Stimulated activated CD4-positive, alpha-beta T cell treated with anti-CD3 and anti-CD28 coated beads, TNF-alpha, amount 100 ng/mL, for 4 hours (primary cell): ENCODE measurements around the gene QRICH2.
A peak's percentile ranks its signal among the peaks of the same experiment; 100 is the strongest.
"Not testable (repeated sequence)": the region's sequence is repeated elsewhere in the genome, so short reads cannot be mapped to it uniquely, and the experiment has no call there.

Source experiments
- DNase-seq, 3 experiments: peaks; one replicate each; pipeline ENCODE4 v3.0.0-alpha.2; 2020; ENCODE audit warnings: low read depth in 3 of 3

The QRICH2 gene

GRCh38 chr17:76266244-76266938, 41.7 kb downstream of the QRICH2 start:
- no peak for DNase-seq

- no peak for DNase-seq
Observed at GRCh38 chr17:76265624-76266243, 42.3 kb downstream of the QRICH2 start.

DNA sequence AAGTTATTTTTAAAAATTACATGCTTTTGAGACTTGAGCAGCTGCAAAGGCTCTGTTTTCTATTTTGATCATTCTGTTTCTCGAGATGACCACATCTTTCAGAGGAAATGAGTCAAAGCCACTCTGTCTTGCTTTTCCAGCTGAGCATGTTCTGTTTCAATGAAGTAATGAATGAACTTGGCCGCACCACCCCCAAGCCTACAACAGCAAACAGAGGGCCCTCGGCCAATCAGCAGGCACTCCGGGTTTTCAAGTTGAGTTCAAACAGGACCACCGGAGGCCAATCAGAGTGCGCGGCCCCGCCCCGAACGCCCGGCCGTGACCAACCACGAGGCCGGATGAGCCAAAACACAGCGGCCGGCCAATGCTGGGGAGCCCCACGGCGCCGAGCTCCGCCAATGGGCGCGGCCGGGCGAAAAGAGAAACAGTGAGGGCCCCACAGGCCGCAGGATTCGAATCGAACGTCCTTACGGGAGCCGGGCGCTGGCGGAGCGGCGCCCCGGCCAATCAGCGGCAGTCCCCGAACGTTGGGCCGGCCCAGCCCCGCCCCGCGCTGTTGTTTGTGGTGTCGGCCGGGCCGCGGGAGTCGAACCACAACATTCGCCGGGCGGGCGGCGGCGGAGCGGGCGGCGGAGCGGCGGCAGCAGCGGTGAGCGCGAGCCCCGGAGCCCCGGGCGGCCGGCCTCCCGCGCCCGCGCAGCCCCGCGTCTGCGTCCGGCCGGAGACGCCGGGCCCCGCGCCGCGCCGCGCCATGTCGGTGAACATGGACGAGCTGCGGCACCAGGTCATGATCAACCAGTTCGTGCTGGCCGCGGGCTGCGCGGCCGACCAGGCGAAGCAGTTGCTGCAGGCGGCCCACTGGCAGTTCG, 43.1 kb downstream of the QRICH2 start, which contains the start of gene UBALD2:
Gene UBALD2, plus strand, starts transcription at position 594 of the 869 bp plus-strand sequence. Its CDS starts 158 bp downstream, at position 752.
- peak; percentile 95 to 97 (median 96) for DNase-seq

DNA sequence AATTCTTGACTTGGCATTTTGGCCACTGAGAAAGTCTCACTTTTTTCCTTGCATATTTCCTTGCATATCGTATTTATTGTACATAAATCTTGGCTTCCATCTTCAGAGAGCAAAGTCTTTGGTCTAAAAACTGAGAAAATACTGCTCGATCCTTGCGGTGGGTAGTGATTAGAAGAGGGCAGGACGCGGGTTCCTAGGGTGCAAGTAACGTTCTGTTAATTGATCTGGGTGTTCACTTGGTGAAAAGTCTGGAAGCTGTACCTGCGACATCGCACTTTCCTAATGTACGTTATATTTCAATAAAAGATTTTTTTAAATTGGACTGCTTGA, 43.7 kb downstream of the QRICH2 start:
- no peak for DNase-seq

GRCh38 chr17:76263896-76264295, 44.2 kb downstream of the QRICH2 start:
- no peak for DNase-seq

GRCh38 chr17:76262732-76263344, 45.2 kb downstream of the QRICH2 start:
- DNase-seq: no peak

DNA sequence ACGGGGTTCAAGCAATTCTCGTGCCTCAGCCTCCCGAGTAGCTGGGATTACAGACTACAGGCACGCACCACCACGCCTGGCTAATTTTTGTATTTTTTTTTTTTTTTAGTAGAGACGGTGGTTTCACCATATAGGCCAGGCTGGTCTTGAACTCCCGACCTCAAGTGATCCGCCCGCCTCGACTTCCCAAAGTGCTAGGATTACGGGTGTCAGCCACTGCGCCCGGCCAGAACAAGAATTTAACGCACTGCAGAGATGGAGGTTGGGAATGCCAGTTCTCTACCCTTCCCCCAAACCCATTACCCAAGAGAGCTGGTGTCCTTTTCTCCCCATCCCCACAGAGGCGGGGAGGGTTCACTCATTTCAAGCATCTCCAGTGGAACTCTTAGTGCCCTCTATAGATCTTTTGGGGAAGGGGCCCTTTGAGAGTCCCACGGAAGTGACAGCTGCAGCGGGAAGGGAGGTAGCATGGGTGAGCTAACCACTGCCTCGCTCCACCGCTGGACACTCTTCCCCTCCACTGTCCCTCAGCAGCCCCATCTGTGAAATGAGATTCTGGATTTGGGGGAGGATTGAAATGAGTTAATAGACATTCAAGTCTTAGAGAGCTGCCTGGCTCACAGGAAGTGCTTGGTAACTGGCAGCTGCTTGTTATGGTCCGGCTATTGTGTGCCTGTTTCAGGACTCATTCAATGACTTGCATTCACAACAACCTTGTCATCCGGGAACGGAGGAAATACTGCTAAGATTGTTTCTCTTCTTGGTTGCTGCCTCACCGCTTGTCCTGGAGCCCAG, 46.5 kb downstream of the QRICH2 start:
- no peak for DNase-seq

- DNase-seq: no peak
Observed at GRCh38 chr17:76260669-76261068, 47.4 kb downstream of the QRICH2 start.

DNA sequence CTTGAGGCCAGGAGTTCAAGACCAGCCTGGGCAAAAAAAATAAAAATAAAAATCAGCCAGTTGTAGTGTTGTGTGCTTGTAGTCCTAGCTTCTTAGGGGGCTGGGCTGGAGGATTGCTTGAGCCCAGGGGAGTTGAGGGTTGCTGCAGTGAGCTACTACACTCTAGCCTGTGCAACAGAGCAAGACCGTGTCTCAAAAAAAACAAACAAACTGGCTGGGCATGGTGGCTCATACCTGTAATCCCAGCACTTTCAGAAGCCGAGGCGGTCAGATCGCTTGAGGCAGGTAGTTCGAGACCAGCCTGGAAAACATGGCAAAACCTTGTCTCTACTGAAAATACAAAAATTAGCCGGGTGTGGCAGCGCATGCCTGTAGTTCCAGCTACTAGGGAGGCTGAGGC, 47.9 kb downstream of the QRICH2 start:
- no peak for DNase-seq

DNA sequence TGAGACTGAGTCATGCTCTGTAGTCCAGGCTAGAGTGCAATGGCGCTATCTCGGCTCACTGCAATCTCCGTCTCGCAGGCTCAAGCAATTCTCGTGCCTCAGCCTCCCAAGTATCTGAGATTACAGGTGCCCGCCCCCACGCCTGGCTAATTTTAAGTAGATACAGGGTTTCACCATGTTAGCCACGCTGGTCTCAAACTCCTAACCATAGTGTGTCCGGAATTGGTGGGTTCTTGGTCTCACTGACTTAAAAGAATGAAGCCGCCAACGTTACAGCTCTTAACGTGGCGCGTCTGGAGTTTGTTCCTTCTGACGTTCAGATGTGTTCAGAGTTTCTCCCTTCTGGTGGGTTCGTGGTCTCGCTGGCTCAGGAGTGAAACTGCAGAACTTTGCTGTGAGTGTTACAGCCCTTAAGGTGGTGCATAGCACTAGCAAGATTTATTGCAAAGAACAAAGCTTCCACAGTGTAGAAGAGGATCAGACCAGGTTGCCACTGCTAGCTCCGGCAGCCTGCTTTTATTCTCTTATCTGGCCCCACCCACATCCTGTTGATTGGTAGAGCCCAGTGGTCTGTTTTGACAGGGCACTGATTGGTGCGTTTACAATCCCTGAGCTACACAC, 51.5 kb downstream of the QRICH2 start:
- DNase-seq: not testable (repeated sequence)

GRCh38 chr17:76255801-76256429, 52.2 kb downstream of the QRICH2 start:
- no peak for DNase-seq

DNA sequence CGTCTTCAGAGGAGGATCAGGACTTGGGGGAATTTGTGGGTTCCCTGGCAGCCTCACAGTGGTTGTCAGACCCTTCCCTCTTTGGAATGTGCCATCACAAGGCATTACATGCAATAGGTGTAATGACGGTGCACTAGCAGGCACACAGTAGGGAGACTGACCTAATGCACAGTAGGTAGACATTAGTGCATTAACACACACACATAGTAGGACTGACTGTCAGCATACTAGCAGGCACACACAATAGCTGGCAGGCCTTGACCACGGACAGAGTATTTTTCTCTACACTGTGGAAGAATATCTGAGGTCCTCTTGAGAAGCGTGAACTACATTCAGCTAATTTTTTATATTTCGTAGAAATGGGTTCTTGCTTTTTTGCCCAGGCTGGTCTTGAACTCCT, 53.8 kb downstream of the QRICH2 start:
- DNase-seq: no peak

DNA sequence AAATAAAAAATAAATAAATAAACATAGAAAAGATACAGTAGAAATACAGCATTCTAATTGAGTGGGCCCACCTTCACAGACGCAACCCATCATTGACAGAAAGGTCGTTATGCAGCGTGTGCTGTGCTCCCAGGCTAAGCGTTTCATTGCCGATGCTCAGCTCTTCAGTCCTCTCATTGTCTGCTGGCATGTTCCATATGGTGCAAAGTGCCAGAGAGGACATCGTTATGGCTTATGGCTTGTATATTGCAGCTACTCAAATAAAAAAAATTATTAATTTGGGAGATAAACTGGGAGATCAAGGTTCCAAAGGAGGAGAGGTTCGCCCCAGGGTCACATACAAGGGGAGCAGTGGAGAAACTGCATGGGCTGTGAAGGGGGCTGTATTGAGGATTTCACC, 54.2 kb downstream of the QRICH2 start:
- DNase-seq: no peak

GRCh38 chr17:76252967-76253766, 54.9 kb downstream of the QRICH2 start:
- DNase-seq: not testable (repeated sequence)

DNA sequence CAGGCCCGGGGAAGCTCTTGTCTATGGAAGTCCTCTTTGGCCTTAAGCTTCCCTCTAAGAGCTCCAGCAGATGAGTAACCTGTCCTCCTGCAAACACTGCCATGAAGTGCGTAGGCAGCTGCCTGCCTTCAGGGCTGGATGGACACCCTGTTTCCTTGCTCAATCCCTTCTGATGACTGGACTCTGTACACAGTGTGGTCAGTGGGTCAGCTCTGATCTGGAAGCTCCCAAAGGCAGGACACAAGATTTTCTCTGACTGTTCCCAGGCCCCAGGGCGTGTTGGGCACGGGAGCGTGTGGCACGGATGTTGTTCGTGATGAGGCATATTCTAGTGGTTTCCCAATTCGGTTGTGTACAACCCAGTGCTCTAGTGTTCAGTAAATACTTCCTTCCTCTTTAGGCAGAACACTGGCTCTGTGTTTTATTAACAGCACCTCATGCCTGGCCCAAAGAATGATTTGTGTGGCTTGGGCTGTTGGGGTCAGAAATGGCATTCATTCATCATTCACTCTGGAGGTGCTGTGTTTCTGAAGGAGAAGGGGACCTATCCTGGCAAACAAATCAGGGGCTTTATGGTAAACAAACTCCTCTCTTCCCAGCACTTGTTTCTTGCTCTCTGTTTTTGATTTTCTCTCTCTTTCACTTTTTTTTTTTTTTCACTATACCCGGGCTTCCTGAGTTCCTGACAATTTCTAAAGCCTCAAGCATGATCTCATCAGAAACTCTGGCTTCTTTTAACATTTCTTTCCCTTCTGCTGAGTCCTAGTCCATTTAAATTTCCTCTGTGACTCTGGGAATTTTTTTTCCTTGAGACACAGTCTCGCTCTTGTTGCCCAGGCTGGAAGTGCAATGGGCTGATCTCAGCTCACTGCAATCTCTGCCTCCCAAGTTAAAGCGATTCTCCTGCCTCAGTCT, 55.8 kb downstream of the QRICH2 start:
- DNase-seq: no peak

DNA sequence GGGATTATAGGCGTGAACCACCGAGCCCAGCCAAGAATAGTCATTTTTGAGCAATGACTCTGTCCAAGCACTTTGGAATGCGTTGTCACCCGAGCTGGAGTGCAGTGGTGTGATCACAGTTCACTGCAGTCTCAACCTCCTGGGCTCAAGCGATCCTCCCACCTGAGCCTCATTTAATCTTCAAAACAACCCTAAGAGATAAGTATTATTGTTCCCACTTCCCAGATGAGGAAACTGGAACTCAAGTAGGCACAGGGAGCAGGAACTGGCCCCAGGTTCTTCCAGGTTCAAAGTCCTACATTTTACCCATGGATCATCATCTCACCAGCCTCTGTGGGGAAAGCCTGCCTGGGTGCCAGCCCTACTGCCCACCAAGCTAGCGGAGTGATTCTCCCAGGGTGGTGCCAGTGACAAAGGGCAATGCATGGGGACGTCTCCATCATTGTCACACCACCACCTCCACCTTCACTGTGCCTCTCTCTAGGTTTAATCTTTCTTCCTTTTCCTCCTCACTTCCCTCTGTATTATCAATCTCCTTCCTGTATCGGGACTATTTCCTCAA, 56.5 kb downstream of the QRICH2 start:
- no peak for DNase-seq

DNA sequence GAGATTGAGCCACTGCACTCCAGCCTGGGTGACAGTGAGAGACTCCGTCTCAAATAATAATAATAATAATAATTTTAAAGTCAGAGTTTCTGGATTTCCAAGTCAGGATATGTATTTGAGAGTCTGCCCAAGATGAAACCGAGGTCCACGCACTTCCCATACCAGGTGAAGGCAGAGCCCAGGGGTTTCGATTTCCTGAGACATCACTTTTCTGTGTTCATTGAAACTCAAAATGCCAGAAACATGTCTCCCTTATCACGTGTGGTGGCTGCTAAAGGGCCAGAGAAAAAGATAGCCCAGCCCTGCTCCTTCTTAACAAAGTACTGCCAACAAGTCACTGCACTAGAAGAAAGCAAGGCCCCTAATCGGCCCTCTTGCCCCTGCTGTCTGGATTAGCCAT, 57.9 kb downstream of the QRICH2 start:
- DNase-seq: no peak
